SIG-M5 (cell line): ENCODE measurements around the gene PTGDR2.
"Not testable (repeated sequence)": the region's sequence is repeated elsewhere in the genome, so short reads cannot be mapped to it uniquely, and the experiment has no call there.

ENCODE experiments used
- DNase-seq: peaks from one replicate; lab custom pipeline; 2025; lab: John Stamatoyannopoulos, UW

Gene PTGDR2

GRCh38 chr11:60841797-60842667 lies 13.7 kb downstream of the PTGDR2 start, which contains the start of gene CCDC86:
Gene CCDC86, plus strand, starts transcription at chr11:60842113. Its CDS starts 12 bp downstream, at chr11:60842125.
- DNase-seq: no peak

DNA sequence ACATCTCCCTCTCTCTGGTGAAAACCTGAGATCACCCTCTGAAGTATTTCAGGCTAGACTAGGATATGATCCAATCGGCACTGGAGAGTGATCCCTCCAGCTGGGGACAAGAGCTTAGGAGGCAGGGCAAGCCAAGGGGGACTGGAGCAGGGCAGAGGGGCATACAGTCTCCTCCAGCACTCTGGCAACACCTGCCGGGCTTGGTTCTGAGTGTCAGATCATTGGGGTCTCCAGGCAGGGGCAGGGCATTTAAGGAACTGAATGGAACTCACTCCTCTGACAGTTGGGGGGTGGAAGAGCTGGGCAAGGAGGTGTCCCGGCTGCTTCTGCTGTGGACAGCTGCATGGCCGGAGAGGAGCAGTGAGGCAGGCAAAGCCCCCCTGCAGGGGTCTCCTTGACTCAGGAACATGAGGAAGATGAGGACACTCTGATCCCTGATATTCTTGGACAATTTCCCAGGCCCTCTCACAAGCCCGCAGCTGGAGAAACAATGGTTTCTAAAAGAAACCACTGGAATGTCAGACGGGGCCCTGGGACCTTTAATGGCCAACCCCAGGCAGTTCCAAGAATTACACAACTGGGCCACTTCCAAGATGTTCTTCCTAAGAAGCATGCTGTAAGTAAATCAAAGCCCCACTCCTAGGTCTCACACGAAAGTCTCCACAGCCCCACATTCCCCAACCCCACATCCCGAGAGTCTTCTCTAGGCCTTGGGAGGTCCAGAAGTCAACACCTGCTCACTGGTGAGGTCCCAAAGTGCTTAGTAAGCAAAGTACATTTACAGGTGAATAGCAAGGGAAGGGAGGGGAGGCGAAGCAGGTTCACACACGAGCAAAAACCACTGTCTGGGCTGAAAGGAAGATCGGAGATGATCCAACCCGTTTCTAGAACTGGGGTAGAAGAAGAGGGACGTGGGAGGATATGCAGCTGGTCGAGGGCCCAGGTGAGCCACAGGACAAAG lies 15.0 kb downstream of the PTGDR2 start:
- DNase-seq: no peak

DNA sequence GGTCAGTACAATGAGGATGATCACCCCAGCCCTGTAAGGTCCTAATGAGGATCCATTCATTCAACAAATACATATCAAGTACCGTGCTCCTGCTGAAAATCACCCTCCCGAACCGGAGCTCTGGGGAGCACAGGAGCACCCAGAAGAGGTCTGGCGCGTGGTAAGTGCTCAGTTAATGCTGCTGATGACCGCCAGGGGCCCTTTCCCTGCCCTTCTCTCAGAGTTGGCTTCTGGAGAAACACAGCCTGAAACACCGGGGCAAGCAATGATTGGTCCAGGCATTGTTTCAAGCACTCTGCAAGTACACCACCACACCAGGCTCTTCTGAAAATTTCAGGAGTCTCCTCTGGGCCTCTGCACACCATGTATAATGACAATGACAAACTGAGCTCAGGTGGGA lies 17.6 kb downstream of the PTGDR2 start:
- no peak for DNase-seq

DNA sequence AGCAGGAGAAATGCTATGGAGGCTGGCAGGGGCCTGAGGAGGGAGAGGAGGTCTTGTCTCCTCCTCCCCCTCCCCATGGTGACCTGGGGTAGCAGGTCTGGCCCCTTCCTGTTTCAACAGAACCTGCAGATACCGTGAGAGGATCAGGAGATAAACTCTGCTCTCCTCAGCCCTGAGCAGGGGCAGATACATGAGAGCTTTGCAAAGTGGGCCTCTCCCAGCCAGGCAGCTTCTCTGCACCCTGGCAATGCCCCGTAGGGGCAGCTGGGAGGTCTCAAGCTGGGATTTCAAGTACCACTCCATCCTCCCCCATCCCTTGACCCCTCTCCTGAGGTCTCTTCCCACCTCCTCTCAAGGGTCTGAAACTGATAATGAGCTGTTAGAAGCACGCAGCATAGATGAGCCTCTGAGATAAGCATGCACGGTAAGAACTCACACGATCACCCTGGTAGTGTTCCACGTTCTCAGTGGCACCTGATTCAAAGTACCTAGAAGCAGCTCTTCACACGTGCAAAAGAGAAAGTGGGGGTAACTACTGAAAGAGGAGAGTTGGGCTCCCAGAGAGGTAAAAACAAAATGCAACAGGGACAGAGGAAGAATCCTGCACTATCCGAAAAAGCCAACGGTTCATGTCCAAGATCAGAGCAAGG lies 18.8 kb downstream of the PTGDR2 start:
- DNase-seq: no peak

- no peak for DNase-seq
Measured at GRCh38 chr11:60835534-60835846, 20.3 kb downstream of the PTGDR2 start.

GRCh38 chr11:60834742-60835533 lies 20.8 kb downstream of the PTGDR2 start:
- DNase-seq: no peak

GRCh38 chr11:60831501-60832079 lies 24.2 kb downstream of the PTGDR2 start:
- no peak for DNase-seq

- no peak for DNase-seq
Measured at GRCh38 chr11:60831143-60831500, 24.6 kb downstream of the PTGDR2 start.

DNA sequence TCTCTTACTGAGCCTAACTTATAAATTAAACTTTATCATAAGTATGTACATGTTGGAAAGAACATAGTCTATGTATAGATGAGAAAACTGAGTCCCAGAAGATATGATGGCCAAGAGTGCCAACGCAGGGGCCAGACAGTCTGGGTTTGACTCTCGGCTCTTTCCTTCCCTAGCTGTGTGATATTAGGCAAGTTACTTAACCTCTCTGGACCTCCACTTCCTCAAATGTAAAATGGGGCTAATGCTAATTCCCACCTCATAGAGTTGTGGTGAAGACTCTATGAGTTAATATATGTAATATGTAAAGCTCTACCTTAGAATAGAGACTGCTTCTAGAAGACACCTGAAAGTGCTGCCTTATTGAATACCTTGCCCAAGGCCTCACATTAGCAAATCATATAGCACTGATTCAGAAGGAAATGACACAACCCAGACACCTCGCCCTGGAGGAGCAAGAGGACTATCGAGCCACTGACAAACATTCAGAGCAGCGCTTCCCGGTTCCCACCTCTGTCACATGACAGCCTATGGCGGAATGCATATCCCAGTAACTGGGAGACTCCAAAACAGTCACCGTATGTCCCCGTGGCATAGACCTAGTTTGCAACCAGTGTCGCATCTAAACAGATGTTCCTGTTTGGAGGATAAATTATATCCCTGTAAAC lies 25.1 kb downstream of the PTGDR2 start:
- no peak for DNase-seq

GRCh38 chr11:60825790-60826189 lies 30.0 kb downstream of the PTGDR2 start:
- DNase-seq: no peak

DNA sequence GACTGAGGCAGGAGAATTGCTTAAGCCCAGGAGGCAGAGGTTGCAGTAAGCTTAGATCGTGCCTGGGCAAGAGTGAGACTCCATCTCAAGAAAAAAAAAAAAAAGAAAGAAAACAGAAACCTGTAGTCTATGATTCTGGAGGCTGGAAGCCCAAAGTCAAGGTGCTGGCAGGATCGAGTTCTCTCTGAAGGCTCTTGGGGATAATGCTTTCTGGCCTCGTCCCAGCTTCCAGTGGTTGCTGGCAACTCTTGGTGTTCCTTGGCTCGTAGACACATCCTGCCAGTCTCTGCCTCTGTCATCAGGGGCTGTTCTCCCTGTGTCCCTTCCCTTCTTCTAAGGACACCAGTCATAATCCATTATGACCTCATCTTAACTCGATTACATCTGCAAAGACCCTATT lies 30.6 kb downstream of the PTGDR2 start:
- DNase-seq: no peak

DNA sequence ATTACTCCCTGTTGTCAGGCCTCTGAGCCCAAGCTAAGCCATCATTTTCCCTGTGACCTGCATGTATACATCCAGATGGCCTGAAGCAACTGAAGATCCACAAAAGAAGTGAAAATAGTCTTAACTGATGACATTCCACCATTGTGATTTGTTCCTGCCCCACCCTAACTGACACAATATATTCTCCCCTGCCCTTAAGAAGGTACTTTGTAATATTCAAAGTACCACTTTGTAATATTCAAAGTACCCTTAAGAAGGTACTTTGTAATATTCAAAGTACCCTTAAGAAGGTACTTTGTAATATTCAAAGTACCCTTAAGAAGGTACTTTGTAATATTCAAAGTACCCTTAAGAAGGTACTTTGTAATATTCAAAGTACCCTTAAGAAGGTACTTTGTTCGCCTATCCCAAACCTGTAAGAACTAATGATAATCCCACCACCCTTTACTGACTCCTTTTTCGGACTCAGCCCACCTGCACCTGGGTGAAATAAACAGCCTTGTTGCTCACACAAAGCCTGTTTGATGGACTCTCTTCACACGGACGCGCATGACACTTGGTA lies 31.9 kb downstream of the PTGDR2 start:
- DNase-seq: not testable (repeated sequence)

GRCh38 chr11:60821827-60822599 lies 33.7 kb downstream of the PTGDR2 start:
- no peak for DNase-seq

GRCh38 chr11:60818057-60818456 lies 37.7 kb downstream of the PTGDR2 start:
- no peak for DNase-seq

DNA sequence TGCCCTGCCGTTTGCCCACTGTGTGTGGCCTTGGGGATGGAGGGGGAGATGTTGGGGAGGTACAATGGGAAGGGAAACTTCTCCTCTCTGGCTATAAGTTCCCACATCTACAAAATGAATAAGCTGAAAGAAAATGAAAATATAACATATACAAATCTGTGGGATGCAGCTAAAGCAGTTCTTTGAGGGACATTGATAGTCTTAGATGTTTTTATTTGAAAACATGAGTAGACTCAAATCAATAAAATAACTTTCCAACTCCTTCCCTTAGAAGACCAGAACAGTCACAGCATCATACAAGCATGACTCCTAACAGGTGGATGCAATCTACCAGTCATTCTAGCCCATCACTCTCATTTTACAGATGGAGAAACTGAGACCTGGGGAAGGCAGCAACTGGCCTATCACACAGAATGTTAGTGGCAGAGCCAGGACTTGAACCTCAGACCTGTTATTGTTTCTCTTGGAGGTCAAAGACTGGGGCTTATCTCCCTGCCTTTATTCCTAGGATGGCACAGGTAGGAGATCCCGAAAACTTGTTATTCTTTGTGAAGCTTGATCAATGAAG lies 39.1 kb downstream of the PTGDR2 start:
- DNase-seq: no peak

DNA sequence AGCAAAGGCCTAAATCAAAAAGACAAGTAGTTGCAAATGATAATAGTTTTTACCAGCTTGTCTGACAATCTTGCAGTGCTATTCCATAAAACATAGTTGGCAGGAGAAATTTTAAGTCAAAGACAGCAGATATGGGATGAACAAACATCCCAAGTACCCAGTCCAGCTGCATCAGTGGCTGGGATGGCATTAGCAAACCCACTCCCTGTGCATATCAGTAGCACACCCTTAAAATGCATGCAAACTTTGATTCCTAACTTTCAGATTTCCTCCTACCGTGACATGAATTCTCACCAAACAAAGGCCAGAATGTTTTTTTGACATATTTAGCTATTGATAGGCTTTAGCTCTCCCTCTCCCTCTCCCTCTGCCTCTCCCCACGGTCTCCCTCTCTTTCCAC lies 41.6 kb downstream of the PTGDR2 start:
- DNase-seq: no peak

DNA sequence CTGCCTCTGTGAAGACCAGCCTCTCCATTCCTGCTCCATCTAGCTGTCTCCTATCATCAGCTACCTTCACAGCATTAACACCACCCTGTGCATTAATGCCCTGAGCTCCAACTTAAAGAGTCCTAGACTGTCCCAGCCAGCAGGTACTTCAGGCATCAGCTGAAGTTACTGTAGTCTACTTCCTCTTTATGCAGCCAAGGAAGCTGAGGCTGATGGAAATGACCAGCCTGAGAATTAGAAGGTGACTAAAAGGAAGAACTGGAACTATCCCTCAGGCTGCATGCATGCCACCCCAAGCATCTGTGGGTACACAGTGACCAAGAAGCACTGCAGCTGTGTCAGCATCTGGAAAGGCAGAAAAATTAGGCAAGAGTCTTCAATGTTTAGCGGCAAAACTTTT lies 42.4 kb downstream of the PTGDR2 start:
- no peak for DNase-seq

GRCh38 chr11:60810569-60810968 lies 45.2 kb downstream of the PTGDR2 start:
- DNase-seq: no peak

GRCh38 chr11:60810151-60810550 lies 45.6 kb downstream of the PTGDR2 start:
- no peak for DNase-seq
